Measurements from ENCODE around the gene ISM2. TPM values are rescaled to one million over a fixed set of nuclear protein-coding genes. Genes with fewer than 3 reads are reported as not detected.

ISM2 gene
- total and polyA plus RNA-seq, 10 of the 15 experiments (the other 5 are each of a cell fraction or from before 2014, with no cell fraction given): 0.03 TPM; not detected in 9

DNA sequence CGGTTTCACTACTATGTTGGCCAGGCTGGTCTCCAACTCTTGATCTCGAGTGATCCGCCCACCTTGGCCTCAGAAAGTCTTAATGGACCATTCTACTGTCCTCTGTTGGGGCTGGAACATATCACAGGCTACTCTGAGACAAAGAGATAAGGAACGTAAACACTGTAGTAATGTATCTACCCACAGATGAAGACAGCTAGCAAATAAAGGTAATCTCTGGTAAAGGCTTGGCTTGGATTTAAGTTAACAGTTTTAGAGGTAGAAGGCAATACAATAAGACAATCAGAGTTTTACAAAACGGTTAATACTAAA lies 44.6 kb upstream of the ISM2 start:
- no peak overlapping the region for H3K4me2 ChIP-seq (ENCODE audit: control insufficient read depth, insufficient read depth)
- FAIRE-seq: no peak
- ATAC-seq: no peak
- ChIA-PET SMC1A (ENCODE audit: uncharacterized antibody, unreplicated experiment) (interaction anchor here (0.5 to 2.1 kb wide), 8 partner anchors 7 to 243 kb away, joined by 3 to 11 read pairs (median 4); no protein-coding TSS in a partner anchor), POLR2A (no interaction called here), CTCF (interaction anchor here (0.6 to 4.7 kb wide), 4 partner anchors 9 to 419 kb away, joined by 3 to 29 read pairs (median 10); no protein-coding TSS in a partner anchor), RAD21 (ENCODE audit: unreplicated experiment) (interaction anchor here (0.6 to 1.3 kb wide), 3 partner anchors 10 to 184 kb away, joined by 3 to 5 read pairs (median 3); no protein-coding TSS in a partner anchor)
- TF ChIP-seq CBFB (IDR thresholded peaks at IDR 0.05; ENCODE audit: low read depth): no peak
- no peak overlapping the region for H2AFZ ChIP-seq (ENCODE audit: control insufficient read depth, low read depth, low read length)
- H3K9ac ChIP-seq (ENCODE audit: control insufficient read depth, insufficient read depth, low read length): no peak overlapping the region
- intact Hi-C loops (cut with micrococcal nuclease; ENCODE audit: unreplicated experiment): loop anchor here (5.0 to 10.0 kb wide), 3 partner anchors 74 to 388 kb away; partner anchors contain the start of genes GSTZ1, POMT2 and SPTLC2
- peaks cover 0 to 2% of the 10 kb centered on the region in 2 experiments; a peak in 1 of 4 replicates for H3K36me3 ChIP-seq (ENCODE audit: control insufficient read depth in 2 of 2, insufficient read depth in 2 of 2, low read length in 1 of 2)
- H3K79me2 ChIP-seq (ENCODE audit: control insufficient read depth, insufficient read depth, low read length): no peaks in the 10 kb centered on the region
- DNase-seq (ENCODE audit: low read depth, low spot score): no peak
- H3K27me3 ChIP-seq (replicated peaks in 1 of 2; ENCODE audit: control insufficient read depth in 2 of 2, insufficient read depth in 2 of 2, low read length in 1 of 2): no peaks in the 10 kb centered on the region
- peaks cover 19% of the 10 kb centered on the region for H3K4me1 ChIP-seq (ENCODE audit: control insufficient read depth, insufficient read depth, low read length)
- in situ Hi-C loops (cut with MboI): no loop called here
- no peaks in the 10 kb centered on the region for H4K20me1 ChIP-seq (ENCODE audit: control insufficient read depth, insufficient read depth)
- no peak overlapping the region for H3K27ac ChIP-seq (ENCODE audit: control insufficient read depth, insufficient read depth)
- 99% methylated on average over 5 of the region's 5 CpGs for WGBS (ENCODE audit: insufficient coverage, insufficient replicate concordance, low lambda C conversion rate, missing lambda C conversion rate)
- no peak overlapping the region for H3K4me3 ChIP-seq
- BruUV-seq (replicated peaks): no TSS peak
- no peaks in the 10 kb centered on the region for H3K9me3 ChIP-seq (replicated peaks; ENCODE audit: control insufficient read depth, insufficient read depth, low read length)

DNA sequence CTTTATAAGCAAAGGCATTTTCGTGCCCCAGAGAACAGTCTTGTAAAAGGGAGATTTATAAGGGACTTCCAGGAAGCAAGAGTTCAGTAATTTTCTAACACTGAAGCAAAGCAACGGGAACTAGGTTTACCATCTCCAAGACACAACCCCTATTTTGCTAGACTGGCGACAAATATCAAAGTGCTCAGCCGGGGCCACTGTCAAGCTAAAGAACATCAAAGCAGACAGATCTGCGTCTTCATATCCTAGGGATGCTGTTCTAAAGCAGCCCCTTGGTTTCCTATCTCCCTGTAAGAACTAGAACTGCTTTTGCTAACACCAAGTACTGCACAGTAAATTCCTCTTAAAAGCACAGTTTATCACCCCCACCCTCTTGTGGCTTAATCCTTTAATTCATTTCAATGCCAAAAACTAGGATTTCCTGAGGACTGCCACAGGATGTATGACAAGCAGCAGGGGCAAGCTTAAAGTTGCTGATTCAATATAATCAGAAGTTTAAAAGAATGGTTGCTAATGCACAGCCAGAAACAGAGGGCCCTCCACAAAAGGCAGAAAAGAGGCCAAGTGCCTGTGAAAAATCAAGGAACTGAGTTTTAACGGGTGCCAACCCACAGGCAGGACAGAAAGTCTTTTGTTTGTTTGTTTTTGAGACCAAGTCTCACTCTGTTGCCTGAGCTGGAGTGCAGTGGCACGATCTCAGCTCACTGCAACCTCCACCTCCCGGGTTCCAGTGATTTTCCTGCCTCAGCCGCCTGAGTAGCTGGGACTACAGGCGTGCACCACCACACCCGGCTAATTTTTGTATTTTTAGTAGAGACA lies 44.0 kb upstream of the ISM2 start:
- Histone ChIP-seq H3K27ac (ENCODE audit: control insufficient read depth, insufficient read depth) (peak overlapping the region; percentile 73), H3K27me3 (replicated peaks in 1 of 2; ENCODE audit: control insufficient read depth in 2 of 2, insufficient read depth in 2 of 2, low read length in 1 of 2) (no peaks in the 10 kb centered on the region), H3K4me1 (ENCODE audit: control insufficient read depth, insufficient read depth, low read length) (peaks cover 19% of the 10 kb centered on the region), H4K20me1 (ENCODE audit: control insufficient read depth, insufficient read depth) (no peaks in the 10 kb centered on the region), H3K4me2 (ENCODE audit: control insufficient read depth, insufficient read depth) (peak overlapping the region; percentile 78), H3K36me3 (ENCODE audit: control insufficient read depth in 2 of 2, insufficient read depth in 2 of 2, low read length in 1 of 2) (no peaks in the 10 kb centered on the region; a peak in 1 of 4 replicates), H3K79me2 (ENCODE audit: control insufficient read depth, insufficient read depth, low read length) (no peaks in the 10 kb centered on the region), H2AFZ (ENCODE audit: control insufficient read depth, low read depth, low read length) (peak overlapping the region; percentile 15; the same call in 1 of the 2 replicates), H3K4me3 (peak overlapping the region; percentile 10; the same call in 1 of the 2 replicates), H3K9ac (ENCODE audit: control insufficient read depth, insufficient read depth, low read length) (peak overlapping the region; percentile 35), H3K9me3 (replicated peaks; ENCODE audit: control insufficient read depth, insufficient read depth, low read length) (no peaks in the 10 kb centered on the region)
- CTCF ChIA-PET: interaction anchor here (0.7 to 4.7 kb wide), 8 partner anchors 9 to 418 kb away, joined by 3 to 29 read pairs (median 4); partner anchors contain the start of gene VIPAS39
- no TSS peak for BruUV-seq (replicated peaks)
- ATAC-seq (peak; percentile 66), FAIRE-seq (no peak), DNase-seq (ENCODE audit: low read depth, low spot score) (no peak)
- in situ Hi-C loops (cut with MboI): no loop called here
- POLR2A ChIA-PET: interaction anchor here (0.6 to 1.1 kb wide), 2 partner anchors 9 to 185 kb away, joined by 3 to 7 read pairs; no protein-coding TSS in a partner anchor
- SMC1A ChIA-PET (ENCODE audit: uncharacterized antibody, unreplicated experiment): interaction anchor here (0.5 to 2.1 kb wide), 10 partner anchors 8 to 391 kb away, joined by 3 to 11 read pairs (median 4); partner anchors contain the start of gene AHSA1
- 67% methylated on average over 11 of the region's 11 CpGs for WGBS (ENCODE audit: insufficient coverage, insufficient replicate concordance, low lambda C conversion rate, missing lambda C conversion rate)
- TF ChIP-seq TAF1 (IDR thresholded peaks at IDR 0.05; ENCODE audit: borderline replicate concordance, low read depth, low read length): no peak
- TF ChIP-seq ZNF24 (IDR thresholded peaks at IDR 0.05): no peak
- TF ChIP-seq TCF7 (IDR thresholded peaks at IDR 0.05; ENCODE audit: borderline replicate concordance): peak; percentile 11; the same call in 1 of the 2 replicates
- no peak for TF ChIP-seq NFYB (IDR thresholded peaks at IDR 0.05; ENCODE audit: insufficient read depth, low read depth, low read length)
- intact Hi-C loops (cut with micrococcal nuclease; ENCODE audit: unreplicated experiment): loop anchor here (5.0 to 10.0 kb wide), 3 partner anchors 75 to 388 kb away; partner anchors contain the start of genes GSTZ1, POMT2 and SPTLC2
- RAD21 ChIA-PET (ENCODE audit: unreplicated experiment): interaction anchor here (0.6 to 1.6 kb wide), 7 partner anchors 9 to 185 kb away, joined by 3 to 7 read pairs (median 3); no protein-coding TSS in a partner anchor
